Embryonic facial prominence (tissue), 1 donor: ENCODE measurements around the gene LONP1.
"Not testable (repeated sequence)": the region's sequence is repeated elsewhere in the genome, so short reads cannot be mapped to it uniquely, and the experiment has no call there.

Experiments
- DNase-seq: peaks from one replicate; pipeline ENCODE4 v3.0.0-alpha.2; 2016; ENCODE audit errors: extremely low spot score

LONP1 gene

GRCh38 chr19:5713228-5713627 lies 6.7 kb downstream of the LONP1 start:
- DNase-seq, result no peak

DNA sequence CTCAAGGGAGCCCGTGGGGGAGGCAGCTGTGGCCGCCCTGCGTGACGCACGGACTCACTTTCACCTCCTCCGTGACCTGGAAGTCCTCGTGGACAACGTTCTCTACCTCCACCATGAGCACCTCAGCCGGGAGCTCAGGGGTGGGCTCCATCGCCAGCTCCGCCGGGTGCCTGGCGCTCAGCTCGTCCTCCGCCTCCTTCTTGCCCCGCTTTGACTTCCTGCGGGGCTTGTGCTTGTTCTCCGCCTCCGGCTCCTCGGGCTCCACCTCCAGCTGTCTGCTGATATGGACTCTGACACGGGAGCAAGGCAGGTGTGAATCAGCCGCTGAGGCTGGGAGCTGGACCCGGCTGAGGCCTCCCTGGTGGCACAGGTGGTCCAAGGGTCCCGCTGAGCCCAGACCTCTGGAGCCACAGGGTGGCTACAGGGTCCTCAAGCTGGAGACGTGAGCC lies 8.2 kb downstream of the LONP1 start:
- DNase-seq, result no peak

- DNase-seq, result no peak
Observed at GRCh38 chr19:5711025-5711424, 8.9 kb downstream of the LONP1 start.

GRCh38 chr19:5707576-5708575 lies 12.1 kb downstream of the LONP1 start:
- no peak for DNase-seq

- DNase-seq, result no peak
Observed at GRCh38 chr19:5706876-5707573, 12.9 kb downstream of the LONP1 start.

DNA sequence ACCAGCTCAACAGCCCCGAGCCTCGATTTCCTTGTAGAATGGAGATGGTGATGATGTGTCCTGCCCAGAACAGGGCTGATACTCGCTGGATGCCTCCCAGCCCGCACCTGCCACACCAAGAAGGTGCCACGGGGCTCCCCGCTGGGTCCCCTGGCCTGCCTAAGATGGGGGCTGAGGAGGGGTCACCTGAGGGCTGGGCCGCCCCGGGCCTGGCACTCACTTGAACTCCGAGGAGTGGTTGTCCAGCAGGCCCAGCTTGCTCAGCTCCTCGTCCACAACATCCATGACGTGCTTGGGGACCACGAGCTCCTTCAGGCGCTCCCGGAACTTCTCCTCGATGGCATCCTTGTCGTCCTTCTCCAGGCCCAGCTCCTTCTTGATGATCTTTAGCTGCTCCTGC lies 14.4 kb downstream of the LONP1 start:
- no peak for DNase-seq

DNA sequence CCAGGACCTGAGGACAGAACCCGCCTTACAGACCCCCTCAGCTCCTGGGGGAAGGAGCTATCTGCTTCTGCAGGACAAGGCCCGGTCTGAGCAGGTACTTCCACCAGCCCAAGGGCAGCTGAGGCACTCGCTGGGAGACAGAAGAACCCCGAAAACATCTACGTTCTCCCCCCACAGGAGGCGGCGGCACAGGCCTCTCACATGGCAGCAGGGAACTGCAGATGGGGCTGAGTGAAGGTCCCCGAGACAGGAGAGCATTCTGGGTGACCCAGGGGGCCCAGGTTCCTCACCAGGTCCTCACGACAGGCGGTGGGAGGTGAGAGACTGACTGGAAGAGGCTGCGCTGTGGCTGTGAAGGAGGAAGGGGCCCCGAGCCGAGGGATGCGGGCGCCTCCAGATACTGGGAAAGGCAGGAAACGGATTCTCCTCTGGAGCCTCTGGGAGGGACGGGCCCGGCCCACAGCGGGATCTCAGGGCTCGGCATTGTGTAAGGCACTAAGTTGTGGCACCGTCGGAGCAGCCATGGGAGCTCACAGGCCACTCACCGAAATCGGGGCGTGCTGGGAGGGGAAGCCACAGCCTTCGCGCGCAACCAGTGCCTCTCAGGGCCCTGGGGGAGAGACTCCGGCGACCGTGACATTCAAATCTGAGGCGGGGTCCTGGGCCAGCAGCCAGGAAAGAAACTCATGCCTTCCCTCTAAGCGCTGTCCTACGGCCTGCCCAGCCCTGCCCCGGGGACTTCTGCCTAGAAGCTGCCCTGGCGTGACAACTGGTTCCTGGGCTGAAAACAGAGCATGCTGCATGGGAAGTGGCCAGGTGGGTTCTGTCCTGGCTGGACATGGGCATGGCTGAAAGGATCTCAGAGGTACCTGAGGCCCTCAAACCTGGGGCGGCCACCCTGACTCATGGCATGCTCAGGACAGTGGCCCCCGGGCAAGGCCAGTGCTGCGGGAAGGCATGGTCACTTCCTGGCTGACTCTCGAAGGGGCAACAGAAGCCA lies 15.8 kb downstream of the LONP1 start:
- no peak for DNase-seq

- not testable (repeated sequence) for DNase-seq
Observed at GRCh38 chr19:5702053-5702410, 17.9 kb downstream of the LONP1 start.

- DNase-seq, result no peak
Observed at GRCh38 chr19:5700455-5701092, 19.4 kb downstream of the LONP1 start.

GRCh38 chr19:5698635-5699422 lies 21.1 kb downstream of the LONP1 start:
- DNase-seq, result no peak

DNA sequence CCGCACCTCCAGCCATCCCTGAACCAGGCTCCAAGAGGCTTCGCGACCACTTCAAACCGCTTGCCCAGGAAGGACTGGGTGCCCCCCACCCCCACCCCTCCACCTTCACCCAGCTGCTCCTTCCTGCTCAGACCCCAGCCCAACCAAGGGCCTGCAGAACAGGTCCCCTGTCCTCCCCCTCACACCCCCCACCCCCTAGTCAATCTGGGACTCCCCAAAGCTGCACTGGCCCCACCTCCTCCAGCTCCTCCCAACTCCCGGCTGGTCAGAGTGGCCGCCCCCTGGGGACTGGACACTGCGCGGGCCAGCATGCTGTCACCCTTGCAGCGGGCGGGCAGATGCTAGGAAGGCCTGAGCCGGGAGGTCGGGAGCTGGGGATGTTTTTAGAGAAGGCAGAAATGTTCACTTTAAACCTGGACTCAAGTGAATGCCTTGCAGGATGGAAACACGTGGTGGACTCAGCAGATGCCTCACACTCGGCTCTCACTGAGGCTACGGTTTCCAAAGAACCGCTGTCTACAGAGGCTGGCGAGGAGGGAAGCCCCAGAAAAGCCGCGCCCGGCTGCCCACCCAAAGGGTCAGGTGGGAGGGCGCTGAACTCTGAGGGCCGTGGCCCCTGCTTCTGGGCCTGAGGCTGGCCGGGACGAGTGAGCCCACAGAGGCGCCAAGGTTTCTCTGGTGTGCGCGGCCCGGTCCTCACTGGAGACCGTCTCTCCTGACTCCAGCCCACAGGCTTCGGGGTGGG lies 21.9 kb downstream of the LONP1 start:
- DNase-seq, result no peak

GRCh38 chr19:5697022-5697889 lies 22.7 kb downstream of the LONP1 start:
- DNase-seq, result no peak

DNA sequence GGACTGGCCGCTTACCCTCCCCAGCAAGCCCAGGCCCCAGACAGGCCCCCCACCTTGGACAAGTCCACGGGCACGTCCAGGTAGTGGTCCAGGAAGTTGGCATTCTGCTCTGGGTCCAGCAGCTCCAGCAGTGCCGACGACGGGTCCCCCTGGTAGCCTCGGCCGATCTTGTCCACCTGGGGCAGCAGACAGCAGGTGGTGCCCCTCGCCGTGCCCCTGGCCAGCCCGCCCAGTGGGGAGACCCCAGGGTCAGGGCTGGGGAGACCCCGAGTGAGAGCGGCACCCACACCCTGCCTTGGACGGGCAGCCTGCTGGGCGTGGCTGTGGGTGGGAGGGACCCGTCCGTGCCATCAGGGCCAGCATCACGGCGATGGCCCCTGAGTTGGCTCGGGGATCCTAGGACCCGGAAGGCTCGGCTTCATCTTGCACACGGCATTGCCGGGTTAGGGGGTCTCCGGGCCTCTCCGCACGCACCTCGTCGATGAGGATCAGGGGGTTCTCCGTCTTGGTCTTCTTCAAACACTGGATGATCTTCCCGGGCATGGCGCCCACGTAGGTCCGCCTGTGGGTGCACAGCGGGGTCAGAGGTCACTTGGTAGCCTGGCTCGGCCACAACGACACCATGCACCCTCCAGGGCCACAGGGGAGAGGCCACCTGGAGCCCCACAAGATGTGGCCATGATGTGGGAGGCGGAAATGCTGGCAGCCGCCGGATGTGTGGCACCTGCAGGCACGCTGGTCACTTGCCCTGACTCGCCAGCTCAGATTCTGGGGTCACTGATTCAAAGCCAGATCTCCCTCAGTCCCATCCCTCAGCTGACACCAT lies 23.5 kb downstream of the LONP1 start:
- no peak for DNase-seq

DNA sequence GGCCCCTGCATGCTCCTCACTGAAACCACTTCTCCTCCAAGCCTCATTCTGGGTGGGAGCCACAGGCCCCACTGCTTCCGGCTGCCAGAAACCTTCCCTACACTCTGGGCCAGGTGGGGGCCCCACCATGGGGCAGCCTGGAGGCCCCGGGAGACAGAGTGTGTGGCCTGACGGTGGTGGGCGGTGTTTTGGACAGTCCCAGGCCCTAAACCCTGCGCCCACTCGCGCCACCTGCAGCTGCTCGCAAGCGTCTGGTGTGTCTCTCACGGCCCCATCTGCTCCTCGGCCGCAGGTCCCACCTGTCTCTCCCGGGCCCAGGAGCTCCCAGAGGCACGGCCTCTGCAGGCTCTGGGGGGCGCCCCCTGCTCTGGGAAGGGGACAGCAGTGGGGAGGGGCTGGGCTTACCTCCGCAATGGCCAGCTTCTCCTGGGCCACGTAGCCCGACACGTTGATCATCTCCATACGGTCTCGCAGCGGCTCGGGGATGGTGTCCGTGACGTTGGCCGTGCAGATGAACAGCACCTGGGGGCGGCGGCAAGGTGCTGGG lies 24.2 kb downstream of the LONP1 start:
- DNase-seq, result no peak

- no peak for DNase-seq
Observed at GRCh38 chr19:5694956-5695648, 24.8 kb downstream of the LONP1 start.

DNA sequence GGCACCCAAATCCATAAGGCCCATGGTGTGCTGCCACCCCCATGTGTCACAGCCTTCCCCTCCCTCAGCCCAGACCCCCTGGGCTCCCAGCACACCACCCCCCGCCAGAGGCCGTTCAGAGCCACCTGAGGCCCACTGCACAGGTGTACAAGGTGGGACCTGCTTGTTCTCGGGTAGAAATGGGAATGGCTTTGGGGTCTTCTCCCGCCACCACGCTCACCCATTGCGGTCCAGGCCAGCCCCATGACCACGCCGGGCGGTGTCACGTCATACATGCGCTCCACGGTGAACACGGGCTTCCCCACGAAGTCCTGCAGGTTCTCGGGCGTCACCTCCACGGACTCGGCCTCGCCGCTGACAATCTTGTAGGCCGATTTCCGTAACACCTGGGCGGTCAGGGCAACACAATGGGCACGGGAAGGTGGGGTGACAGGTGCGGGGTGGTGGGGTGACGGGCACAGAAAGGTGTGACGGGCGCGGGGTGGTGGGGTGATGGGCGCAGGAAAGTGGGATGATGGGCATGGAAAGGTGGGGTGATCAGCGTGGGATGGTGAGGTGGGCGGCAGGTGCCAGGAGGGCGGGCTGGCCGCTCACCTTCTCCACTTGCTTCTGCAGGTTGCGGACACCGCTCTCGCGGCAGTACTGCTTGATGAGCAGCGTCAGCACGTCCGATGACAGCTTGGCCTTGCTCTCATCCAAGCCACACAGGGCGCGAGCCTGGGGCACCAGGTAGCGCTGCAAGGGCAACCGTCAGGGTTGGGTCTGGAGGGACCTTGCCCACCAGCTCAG lies 25.6 kb downstream of the LONP1 start:
- no peak for DNase-seq
